Parathyroid adenoma (tissue), 2 donors: ENCODE measurements around the gene UMAD1.

Experiments used
- H2AFZ ChIP-seq: fragments of 300-600 bp; sonication (generic); one replicate; pipeline ENCODE4 v1.7.0; 2017; ENCODE audit warnings: antibody characterized with exemption, mild to moderate bottlenecking
- H3K27ac ChIP-seq: fragments of 300-600 bp; sonication (generic); one replicate; pipeline ENCODE4 v1.7.0; 2017
- H3K27me3 ChIP-seq: fragments of 300-600 bp; sonication (generic); one replicate; pipeline ENCODE4 v1.7.0; 2017; ENCODE audit warnings: low read length; ENCODE audit not compliant: control insufficient read depth, insufficient read depth
- H3K36me3 ChIP-seq: fragments of 300-600 bp; sonication (generic); one replicate; pipeline ENCODE4 v1.7.0; 2017; ENCODE audit warnings: low read length; ENCODE audit not compliant: control insufficient read depth, insufficient read depth
- H3K4me1 ChIP-seq: fragments of 300-600 bp; sonication (generic); one replicate; pipeline ENCODE4 v1.7.0; 2017; ENCODE audit warnings: control low read depth
- H3K4me2 ChIP-seq: fragments of 300-600 bp; sonication (generic); one replicate; pipeline ENCODE4 v1.7.0; 2017; ENCODE audit warnings: low read length
- H3K4me3 ChIP-seq: fragments of 300-600 bp; sonication (generic); one replicate; pipeline ENCODE4 v1.7.0; 2017; ENCODE audit warnings: low read depth, low read length
- H3K79me2 ChIP-seq: fragments of 300-600 bp; sonication (generic); one replicate; pipeline ENCODE4 v1.7.0; 2017; ENCODE audit warnings: control low read depth
- H3K9ac ChIP-seq: fragments of 300-600 bp; sonication (generic); one replicate; pipeline ENCODE4 v1.7.0; 2017; ENCODE audit warnings: mild to moderate bottlenecking
- H3K9me3 ChIP-seq: fragments of 300-600 bp; sonication (generic); one replicate; pipeline ENCODE4 v1.7.0; 2017; ENCODE audit warnings: low read length; ENCODE audit not compliant: control insufficient read depth
- TF ChIP-seq, protein P1 (sequence below): fragments of 300-600 bp; sonication (generic); IDR thresholded peaks from one replicate; pipeline ENCODE4 v1.7.0; 2017; ENCODE audit warnings: antibody characterized with exemption, mild to moderate bottlenecking
- donor health status: primary hyperparathyroidism.

UMAD1 gene

GRCh38 chr7:7718492-7718891 lies 77.9 kb downstream of the UMAD1 start, which contains the start of gene RPA3:
Gene RPA3 (minus strand): TSS chr7:7718607. CDS start chr7:7640418, 78,189 bp downstream.
- Histone ChIP-seq H2AFZ (no peak within 1 kb of the TSS), H3K36me3 (no peaks in the 10 kb centered on the region), H3K79me2 (peaks cover 11% of the 10 kb centered on the region), H3K9ac (no peak within 1 kb of the TSS), H3K27ac (no peak within 1 kb of the TSS), H3K9me3 (no peaks in the 10 kb centered on the region), H3K27me3 (no peaks in the 10 kb centered on the region), H3K4me3 (no peak within 1 kb of the TSS), H3K4me2 (no peak within 1 kb of the TSS), H3K4me1 (peaks cover 10% of the 10 kb centered on the region)
- TF ChIP-seq, protein P1, sequence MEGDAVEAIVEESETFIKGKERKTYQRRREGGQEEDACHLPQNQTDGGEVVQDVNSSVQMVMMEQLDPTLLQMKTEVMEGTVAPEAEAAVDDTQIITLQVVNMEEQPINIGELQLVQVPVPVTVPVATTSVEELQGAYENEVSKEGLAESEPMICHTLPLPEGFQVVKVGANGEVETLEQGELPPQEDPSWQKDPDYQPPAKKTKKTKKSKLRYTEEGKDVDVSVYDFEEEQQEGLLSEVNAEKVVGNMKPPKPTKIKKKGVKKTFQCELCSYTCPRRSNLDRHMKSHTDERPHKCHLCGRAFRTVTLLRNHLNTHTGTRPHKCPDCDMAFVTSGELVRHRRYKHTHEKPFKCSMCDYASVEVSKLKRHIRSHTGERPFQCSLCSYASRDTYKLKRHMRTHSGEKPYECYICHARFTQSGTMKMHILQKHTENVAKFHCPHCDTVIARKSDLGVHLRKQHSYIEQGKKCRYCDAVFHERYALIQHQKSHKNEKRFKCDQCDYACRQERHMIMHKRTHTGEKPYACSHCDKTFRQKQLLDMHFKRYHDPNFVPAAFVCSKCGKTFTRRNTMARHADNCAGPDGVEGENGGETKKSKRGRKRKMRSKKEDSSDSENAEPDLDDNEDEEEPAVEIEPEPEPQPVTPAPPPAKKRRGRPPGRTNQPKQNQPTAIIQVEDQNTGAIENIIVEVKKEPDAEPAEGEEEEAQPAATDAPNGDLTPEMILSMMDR: no peak

DNA sequence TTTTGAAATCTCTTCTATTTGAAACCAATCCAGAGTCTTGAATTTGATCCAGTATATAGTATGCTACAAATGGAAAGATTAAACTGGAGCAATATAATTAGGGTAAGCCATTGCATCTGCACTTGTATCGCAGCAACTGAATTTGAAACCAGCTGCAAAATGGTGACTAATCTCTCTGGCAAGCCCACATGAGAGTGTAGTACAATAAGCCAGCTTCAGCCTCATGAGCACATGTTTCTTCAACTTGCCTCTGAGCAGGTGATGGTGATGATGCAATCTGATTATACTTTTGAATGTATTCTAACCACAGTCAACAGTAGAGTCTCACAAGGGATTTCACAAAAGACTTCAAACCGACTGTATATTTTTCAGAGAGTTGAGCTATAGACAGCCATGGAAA lies 78.7 kb downstream of the UMAD1 start:
- no peak overlapping the region for H3K4me3 ChIP-seq
- H3K4me1 ChIP-seq: peaks cover 10% of the 10 kb centered on the region
- TF ChIP-seq, protein P1: no peak
- H3K79me2 ChIP-seq: peaks cover 15% of the 10 kb centered on the region
- H3K4me2 ChIP-seq: no peak overlapping the region
- H3K36me3 ChIP-seq: no peaks in the 10 kb centered on the region
- H2AFZ ChIP-seq: no peak overlapping the region
- no peaks in the 10 kb centered on the region for H3K9me3 ChIP-seq
- no peak overlapping the region for H3K9ac ChIP-seq
- H3K27ac ChIP-seq: no peak overlapping the region
- H3K27me3 ChIP-seq: no peaks in the 10 kb centered on the region

DNA sequence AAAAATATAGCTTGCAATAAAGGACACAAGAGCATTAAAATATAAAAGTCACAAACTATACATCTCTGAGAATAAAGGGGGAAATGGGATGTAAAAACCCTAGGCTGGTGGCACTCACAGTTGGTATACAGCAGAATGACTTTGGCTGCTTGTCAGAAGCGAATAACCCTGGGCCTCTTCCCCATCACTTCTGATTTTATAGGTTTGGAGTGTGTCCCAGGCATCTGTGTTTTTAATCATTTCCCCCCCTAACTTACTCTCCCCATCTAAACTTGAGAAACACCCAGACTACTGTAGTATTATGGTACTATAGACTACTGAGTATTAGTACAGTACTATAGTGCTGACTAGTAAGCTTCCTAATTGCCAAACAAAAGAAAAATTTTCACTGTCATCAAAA lies 79.6 kb downstream of the UMAD1 start:
- H3K4me2 ChIP-seq: no peak overlapping the region
- H3K27ac ChIP-seq: no peak overlapping the region
- peaks cover 19% of the 10 kb centered on the region for H3K79me2 ChIP-seq
- TF ChIP-seq, protein P1: no peak
- no peaks in the 10 kb centered on the region for H3K36me3 ChIP-seq
- H3K4me1 ChIP-seq: peaks cover 10% of the 10 kb centered on the region
- H2AFZ ChIP-seq: no peak overlapping the region
- H3K9ac ChIP-seq: no peak overlapping the region
- no peak overlapping the region for H3K4me3 ChIP-seq
- no peaks in the 10 kb centered on the region for H3K27me3 ChIP-seq
- H3K9me3 ChIP-seq: no peaks in the 10 kb centered on the region

GRCh38 chr7:7720750-7721621 lies 80.4 kb downstream of the UMAD1 start:
- H3K27ac ChIP-seq: no peak overlapping the region
- H3K4me1 ChIP-seq: peaks cover 10% of the 10 kb centered on the region
- no peaks in the 10 kb centered on the region for H3K36me3 ChIP-seq
- H3K79me2 ChIP-seq: peaks cover 27% of the 10 kb centered on the region
- H3K4me2 ChIP-seq: no peak overlapping the region
- no peaks in the 10 kb centered on the region for H3K27me3 ChIP-seq
- no peaks in the 10 kb centered on the region for H3K9me3 ChIP-seq
- TF ChIP-seq, protein P1: no peak
- H3K9ac ChIP-seq: no peak overlapping the region
- H3K4me3 ChIP-seq: no peak overlapping the region
- no peak overlapping the region for H2AFZ ChIP-seq
